Body of pancreas (tissue), 4 donors: Measurements from ENCODE around the gene VPS37B.

Source experiments
- POLR2A ChIP-seq, 3 donors: fragments of 450-650 bp; IDR thresholded peaks; one replicate each; pipeline ENCODE4 v1.6.1; 2016; ENCODE audit warnings: antibody characterized with exemption in 3 of 3, mild to moderate bottlenecking in 2 of 3
- TF ChIP-seq, protein P1 (sequence below), 7 experiments: fragments of 450-650 bp in 4 of 7; fragments of 200-600 bp in 3 of 7; sonication (generic) in 3 of 7; IDR thresholded peaks; one replicate each; pipeline ENCODE4 v1.5.1; 2016 to 2019; ENCODE audit warnings: antibody characterized with exemption in 7 of 7

GRCh38 chr12:122859303-122860039 lies 36.5 kb downstream of the VPS37B start:
- TF ChIP-seq, protein P1, sequence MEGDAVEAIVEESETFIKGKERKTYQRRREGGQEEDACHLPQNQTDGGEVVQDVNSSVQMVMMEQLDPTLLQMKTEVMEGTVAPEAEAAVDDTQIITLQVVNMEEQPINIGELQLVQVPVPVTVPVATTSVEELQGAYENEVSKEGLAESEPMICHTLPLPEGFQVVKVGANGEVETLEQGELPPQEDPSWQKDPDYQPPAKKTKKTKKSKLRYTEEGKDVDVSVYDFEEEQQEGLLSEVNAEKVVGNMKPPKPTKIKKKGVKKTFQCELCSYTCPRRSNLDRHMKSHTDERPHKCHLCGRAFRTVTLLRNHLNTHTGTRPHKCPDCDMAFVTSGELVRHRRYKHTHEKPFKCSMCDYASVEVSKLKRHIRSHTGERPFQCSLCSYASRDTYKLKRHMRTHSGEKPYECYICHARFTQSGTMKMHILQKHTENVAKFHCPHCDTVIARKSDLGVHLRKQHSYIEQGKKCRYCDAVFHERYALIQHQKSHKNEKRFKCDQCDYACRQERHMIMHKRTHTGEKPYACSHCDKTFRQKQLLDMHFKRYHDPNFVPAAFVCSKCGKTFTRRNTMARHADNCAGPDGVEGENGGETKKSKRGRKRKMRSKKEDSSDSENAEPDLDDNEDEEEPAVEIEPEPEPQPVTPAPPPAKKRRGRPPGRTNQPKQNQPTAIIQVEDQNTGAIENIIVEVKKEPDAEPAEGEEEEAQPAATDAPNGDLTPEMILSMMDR (IDR thresholded peaks at IDR 0.05), result no peak
- TF ChIP-seq POLR2A (IDR thresholded peaks at IDR 0.05), result no peak
